AG10803 (cell line): ENCODE measurements around the gene PTPN13.

Source experiments
- DNase-seq: peaks from one replicate; pipeline ENCODE4 v3.0.0; 2010; ENCODE audit warnings: low read depth
- H3K4me3 ChIP-seq: 2 replicates; pipeline ENCODE4 v1.5.1; 2011; ENCODE audit warnings: mild to moderate bottlenecking, low read length, control low read depth
- CTCF ChIP-seq: conservative IDR thresholded peaks from 2 replicates; pipeline ENCODE4 v1.5.1; 2011; ENCODE audit warnings: mild to moderate bottlenecking, low read length, control low read depth, inconsistent platforms

The PTPN13 gene

GRCh38 chr4:86615501-86615900 lies 21.4 kb downstream of the PTPN13 start:
- DNase-seq: no peak
- H3K4me3 ChIP-seq: no peak overlapping the region
- TF ChIP-seq CTCF: no peak

DNA sequence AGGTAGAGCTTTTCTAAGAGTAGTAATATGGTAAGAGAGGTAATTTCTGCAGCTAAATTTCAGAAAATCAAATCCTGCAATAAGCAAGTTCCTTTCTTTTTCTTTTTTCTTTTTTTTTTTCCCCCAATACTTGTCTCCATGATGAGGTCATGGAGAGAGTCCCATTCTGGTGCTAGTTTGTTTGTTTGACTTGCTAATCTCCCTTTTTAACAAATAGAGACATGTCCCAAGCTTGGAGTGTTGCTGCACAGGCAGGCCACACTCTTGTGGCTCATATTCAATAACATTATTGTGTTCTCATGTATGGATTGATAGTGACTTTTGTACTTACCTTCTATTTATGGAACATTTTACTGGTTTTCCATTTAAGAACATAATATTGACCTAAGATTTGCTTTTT lies 25.5 kb downstream of the PTPN13 start:
- no peak for DNase-seq
- no peak overlapping the region for H3K4me3 ChIP-seq
- no peak for TF ChIP-seq CTCF

- DNase-seq: no peak
- no peak overlapping the region for H3K4me3 ChIP-seq
- TF ChIP-seq CTCF: no peak
Measured at GRCh38 chr4:86621435-86621834, 27.3 kb downstream of the PTPN13 start.

GRCh38 chr4:86626066-86626465 lies 32.0 kb downstream of the PTPN13 start:
- TF ChIP-seq CTCF: no peak
- no peak for DNase-seq
- no peak overlapping the region for H3K4me3 ChIP-seq

DNA sequence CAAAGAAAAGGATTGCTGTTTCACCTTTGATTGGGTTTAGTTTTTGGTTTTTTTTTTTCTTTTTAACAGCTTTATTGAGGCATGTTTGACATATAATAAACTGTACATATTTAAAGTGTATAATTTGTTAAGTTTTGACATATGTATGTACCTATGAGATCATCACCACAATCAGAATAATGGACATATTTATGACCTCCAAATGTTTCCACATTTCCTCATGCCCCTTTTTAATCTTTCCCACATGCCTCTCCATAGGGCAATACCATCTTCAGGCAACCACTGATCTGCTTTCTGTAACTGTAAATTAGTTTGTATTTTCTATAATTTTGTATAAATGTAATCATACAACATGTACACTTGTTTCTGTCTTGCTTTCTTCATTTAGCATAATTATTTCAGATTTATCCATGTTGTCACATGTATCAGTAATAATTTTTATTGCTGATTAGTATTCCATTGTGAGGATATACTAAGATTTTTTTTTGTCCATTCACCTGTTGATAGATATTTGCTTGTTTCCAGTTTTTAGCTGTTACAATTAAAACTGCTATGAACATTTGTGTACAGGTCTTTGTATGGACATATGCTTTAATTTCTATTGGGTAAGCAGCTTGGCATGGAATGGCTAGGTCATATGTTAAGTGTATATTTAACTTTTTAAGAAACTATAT lies 33.5 kb downstream of the PTPN13 start:
- no peak for DNase-seq
- no peak for TF ChIP-seq CTCF

GRCh38 chr4:86630629-86631028 lies 36.5 kb downstream of the PTPN13 start:
- H3K4me3 ChIP-seq: no peak overlapping the region
- TF ChIP-seq CTCF: no peak
- DNase-seq: no peak

More for the DNA sequence above, 33.5 kb downstream of the PTPN13 start:
- no peak overlapping the region for H3K4me3 ChIP-seq

GRCh38 chr4:86631166-86631565 lies 37.1 kb downstream of the PTPN13 start:
- no peak for TF ChIP-seq CTCF
- H3K4me3 ChIP-seq: no peak overlapping the region
- DNase-seq: no peak
